Umbilical cord (tissue), 2 donors: ENCODE results near the gene NTM. TPM values are rescaled to one million over a fixed set of nuclear protein-coding genes. Genes with fewer than 3 reads are reported as not detected.

ENCODE experiments used
- DNase-seq: peaks from one replicate; pipeline ENCODE4 v3.0.0-alpha.2; 2015; ENCODE audit warnings: low spot score
- total RNA-seq: library from RNA; depleted of rRNA; stranded (reverse); fragments of >200 nt; gene quantifications from one replicate; pipeline ENCODE4 v1.2.3, GENCODE V29; 2014; ENCODE audit warnings: low replicate concordance; ENCODE audit not compliant: insufficient read depth

The NTM gene
- total RNA-seq, 1 donor from 2014 or later: 8.9 TPM

GRCh38 chr11:132202621-132203020 lies 832.2 kb downstream of the NTM start:
- no peak for DNase-seq

GRCh38 chr11:132205006-132205405 lies 834.6 kb downstream of the NTM start:
- no peak for DNase-seq

GRCh38 chr11:132205496-132205895 lies 835.1 kb downstream of the NTM start:
- DNase-seq: no peak

- DNase-seq: no peak
These were observed 836.6 kb downstream of the NTM start for GRCh38 chr11:132206993-132207392.

- no peak for DNase-seq
These were observed 838.2 kb downstream of the NTM start for GRCh38 chr11:132208477-132209055.

GRCh38 chr11:132211479-132211878 lies 841.1 kb downstream of the NTM start:
- DNase-seq: no peak

GRCh38 chr11:132217856-132218255 lies 847.4 kb downstream of the NTM start:
- no peak for DNase-seq

- peak; percentile 47 for DNase-seq
These were observed 850.1 kb downstream of the NTM start for GRCh38 chr11:132220474-132220873.

GRCh38 chr11:132222345-132222744 lies 851.9 kb downstream of the NTM start:
- DNase-seq: no peak

- DNase-seq: no peak
These were observed 856.1 kb downstream of the NTM start for GRCh38 chr11:132226522-132226921.

GRCh38 chr11:132228746-132229325 lies 858.4 kb downstream of the NTM start:
- no peak for DNase-seq

- DNase-seq: peak; percentile 24
These were observed 861.4 kb downstream of the NTM start for GRCh38 chr11:132231656-132232347.

GRCh38 chr11:132234878-132235277 lies 864.5 kb downstream of the NTM start:
- peak; percentile 9 for DNase-seq

- no peak for DNase-seq
These were observed 867.4 kb downstream of the NTM start for GRCh38 chr11:132237781-132238180.

GRCh38 chr11:132238331-132238866 lies 868.0 kb downstream of the NTM start:
- DNase-seq: no peak

- no peak for DNase-seq
These were observed 870.0 kb downstream of the NTM start for GRCh38 chr11:132240374-132240773.

- DNase-seq: no peak
These were observed 872.2 kb downstream of the NTM start for GRCh38 chr11:132242632-132243031.

- no peak for DNase-seq
These were observed 874.4 kb downstream of the NTM start for GRCh38 chr11:132244846-132245245.

GRCh38 chr11:132245403-132246385 lies 875.3 kb downstream of the NTM start:
- DNase-seq: no peak

- DNase-seq: no peak
These were observed 878.2 kb downstream of the NTM start for GRCh38 chr11:132248580-132248979.

- DNase-seq: no peak
These were observed 878.8 kb downstream of the NTM start for GRCh38 chr11:132249256-132249655.

GRCh38 chr11:132251061-132251460 lies 880.6 kb downstream of the NTM start:
- DNase-seq: no peak
